Measurements from ENCODE around the gene PTGES3.

- TF ChIP-seq EP300 (IDR thresholded peaks at IDR 0.05; ENCODE audit: borderline replicate concordance) = no peak
- TF ChIP-seq, protein P1, sequence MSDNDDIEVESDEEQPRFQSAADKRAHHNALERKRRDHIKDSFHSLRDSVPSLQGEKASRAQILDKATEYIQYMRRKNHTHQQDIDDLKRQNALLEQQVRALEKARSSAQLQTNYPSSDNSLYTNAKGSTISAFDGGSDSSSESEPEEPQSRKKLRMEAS (IDR thresholded peaks at IDR 0.05) = no peak
- TF ChIP-seq, protein P2, sequence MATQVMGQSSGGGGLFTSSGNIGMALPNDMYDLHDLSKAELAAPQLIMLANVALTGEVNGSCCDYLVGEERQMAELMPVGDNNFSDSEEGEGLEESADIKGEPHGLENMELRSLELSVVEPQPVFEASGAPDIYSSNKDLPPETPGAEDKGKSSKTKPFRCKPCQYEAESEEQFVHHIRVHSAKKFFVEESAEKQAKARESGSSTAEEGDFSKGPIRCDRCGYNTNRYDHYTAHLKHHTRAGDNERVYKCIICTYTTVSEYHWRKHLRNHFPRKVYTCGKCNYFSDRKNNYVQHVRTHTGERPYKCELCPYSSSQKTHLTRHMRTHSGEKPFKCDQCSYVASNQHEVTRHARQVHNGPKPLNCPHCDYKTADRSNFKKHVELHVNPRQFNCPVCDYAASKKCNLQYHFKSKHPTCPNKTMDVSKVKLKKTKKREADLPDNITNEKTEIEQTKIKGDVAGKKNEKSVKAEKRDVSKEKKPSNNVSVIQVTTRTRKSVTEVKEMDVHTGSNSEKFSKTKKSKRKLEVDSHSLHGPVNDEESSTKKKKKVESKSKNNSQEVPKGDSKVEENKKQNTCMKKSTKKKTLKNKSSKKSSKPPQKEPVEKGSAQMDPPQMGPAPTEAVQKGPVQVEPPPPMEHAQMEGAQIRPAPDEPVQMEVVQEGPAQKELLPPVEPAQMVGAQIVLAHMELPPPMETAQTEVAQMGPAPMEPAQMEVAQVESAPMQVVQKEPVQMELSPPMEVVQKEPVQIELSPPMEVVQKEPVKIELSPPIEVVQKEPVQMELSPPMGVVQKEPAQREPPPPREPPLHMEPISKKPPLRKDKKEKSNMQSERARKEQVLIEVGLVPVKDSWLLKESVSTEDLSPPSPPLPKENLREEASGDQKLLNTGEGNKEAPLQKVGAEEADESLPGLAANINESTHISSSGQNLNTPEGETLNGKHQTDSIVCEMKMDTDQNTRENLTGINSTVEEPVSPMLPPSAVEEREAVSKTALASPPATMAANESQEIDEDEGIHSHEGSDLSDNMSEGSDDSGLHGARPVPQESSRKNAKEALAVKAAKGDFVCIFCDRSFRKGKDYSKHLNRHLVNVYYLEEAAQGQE (IDR thresholded peaks at IDR 0.05; ENCODE audit: low read depth) = no peak
- TF ChIP-seq, protein P3, sequence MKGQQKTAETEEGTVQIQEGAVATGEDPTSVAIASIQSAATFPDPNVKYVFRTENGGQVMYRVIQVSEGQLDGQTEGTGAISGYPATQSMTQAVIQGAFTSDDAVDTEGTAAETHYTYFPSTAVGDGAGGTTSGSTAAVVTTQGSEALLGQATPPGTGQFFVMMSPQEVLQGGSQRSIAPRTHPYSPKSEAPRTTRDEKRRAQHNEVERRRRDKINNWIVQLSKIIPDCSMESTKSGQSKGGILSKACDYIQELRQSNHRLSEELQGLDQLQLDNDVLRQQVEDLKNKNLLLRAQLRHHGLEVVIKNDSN (IDR thresholded peaks at IDR 0.05) = no peak
- TF ChIP-seq EGR1 (IDR thresholded peaks at IDR 0.05) = no peak
- no peak for TF ChIP-seq RAD21 (IDR thresholded peaks at IDR 0.05; ENCODE audit: low read depth)
- no peak for TF ChIP-seq NFIC (IDR thresholded peaks at IDR 0.05)
- no peak for TF ChIP-seq TEAD4 (IDR thresholded peaks at IDR 0.05)
- TF ChIP-seq YY1 (IDR thresholded peaks at IDR 0.05; ENCODE audit: low read depth) = no peak
- no peak for TF ChIP-seq FOXM1 (IDR thresholded peaks at IDR 0.05; ENCODE audit: borderline replicate concordance, low read depth)
- no peak for TF ChIP-seq TCF12 (IDR thresholded peaks at IDR 0.05; ENCODE audit: low read depth)
- no peak for TF ChIP-seq CREB1 (IDR thresholded peaks at IDR 0.05; ENCODE audit: low read depth)
These were observed 40.2 kb upstream of the PTGES3 start for GRCh38 chr12:56728139-56728861.

All from Ishikawa (cell line).